ENCODE data around the gene VGLL4.

The VGLL4 gene

GRCh38 chr3:11653298-11654055, 9.8 kb upstream of the VGLL4 start:
- DNase-seq (ENCODE audit: low read depth in 2 of 2), result no peak

GRCh38 chr3:11651900-11652299, 8.2 kb upstream of the VGLL4 start:
- no peak for DNase-seq (ENCODE audit: low read depth in 2 of 2)

DNA sequence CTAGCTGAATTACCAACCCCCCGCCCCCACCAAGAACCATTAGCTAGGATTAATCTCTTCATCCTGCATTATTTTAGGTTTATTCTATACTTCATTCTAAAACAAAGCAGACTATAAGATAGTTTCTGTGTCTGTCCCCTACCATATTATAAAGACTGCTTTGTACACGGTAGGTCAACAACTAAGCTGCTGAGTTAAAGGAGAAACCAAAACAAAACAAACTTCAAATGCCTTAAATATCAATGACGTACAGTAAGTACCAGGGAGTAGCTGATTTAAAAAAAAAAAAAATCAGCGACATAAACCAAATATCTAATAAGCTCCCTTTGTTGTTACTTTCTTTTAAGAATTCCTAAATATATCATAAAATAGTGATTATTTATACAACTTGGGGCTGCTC, 7.8 kb upstream of the VGLL4 start:
- DNase-seq (ENCODE audit: low read depth in 2 of 2), result no peak

GRCh38 chr3:11650391-11650790, 6.7 kb upstream of the VGLL4 start:
- DNase-seq (ENCODE audit: low read depth in 2 of 2), result no peak

- DNase-seq (ENCODE audit: low read depth in 2 of 2), result no peak
Measured at GRCh38 chr3:11648735-11649134, 5.0 kb upstream of the VGLL4 start.

DNA sequence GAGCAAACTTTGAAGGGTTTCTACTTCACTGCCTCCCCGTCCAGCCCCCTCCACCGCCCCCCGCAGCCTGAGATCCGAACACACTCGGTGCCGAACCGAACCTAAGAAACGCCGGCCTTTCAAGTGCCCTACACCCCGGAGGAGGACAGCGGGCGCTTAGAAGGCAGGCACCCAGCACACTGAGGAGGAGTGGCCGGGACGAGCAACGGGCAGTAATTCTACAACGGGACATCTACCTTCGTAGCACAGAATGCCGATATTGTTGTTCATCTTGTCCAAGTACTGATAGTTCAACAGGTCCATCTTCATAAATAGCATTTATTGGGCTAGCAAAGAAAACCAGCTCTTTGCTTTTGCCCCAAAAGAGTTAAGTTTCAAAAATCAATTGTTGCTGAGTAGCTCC, 513 bp downstream of the VGLL4 start:
- DNase-seq (ENCODE audit: low read depth in 2 of 2), result no peak

DNA sequence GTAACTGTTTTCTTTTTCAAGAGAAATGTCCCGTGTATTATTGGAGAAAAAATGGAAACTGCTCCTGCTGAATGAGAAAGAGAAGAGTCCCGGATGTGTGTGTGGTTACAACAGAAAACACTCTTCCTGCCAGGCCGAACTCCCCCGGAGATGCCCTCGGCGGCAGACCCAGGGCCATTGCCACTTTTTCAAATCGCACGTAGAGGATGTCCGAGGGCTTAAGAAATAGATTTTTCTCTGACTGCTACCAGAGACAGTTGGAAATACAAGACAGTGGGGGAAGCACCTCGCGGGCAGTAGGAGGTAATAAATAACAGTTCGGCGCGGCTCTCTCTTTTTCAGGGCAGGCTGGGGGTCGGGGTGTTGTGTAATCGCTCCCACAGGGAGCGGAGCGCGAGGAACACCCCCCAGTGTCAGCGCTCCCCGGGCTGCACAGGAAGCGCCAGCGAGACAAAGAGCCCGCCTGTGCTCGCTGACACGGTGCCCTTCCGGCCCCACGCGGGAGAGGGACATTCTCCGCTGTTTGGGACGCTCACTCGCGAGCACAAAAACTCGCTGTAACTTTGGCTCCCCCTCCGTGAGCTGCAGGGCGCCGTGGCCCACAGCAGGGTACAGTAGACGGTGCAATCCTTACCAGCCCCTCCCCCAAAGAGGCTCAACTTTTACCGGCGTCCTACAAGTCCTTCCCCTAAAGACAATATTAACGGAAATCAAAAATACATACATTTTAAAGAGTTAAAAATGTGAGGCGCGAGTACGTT, 1.1 kb downstream of the VGLL4 start:
- DNase-seq (ENCODE audit: low read depth in 2 of 2), result peak; percentile 22 to 35

GRCh38 chr3:11641683-11642430, 1.9 kb downstream of the VGLL4 start:
- DNase-seq (ENCODE audit: low read depth in 2 of 2), result no peak

DNA sequence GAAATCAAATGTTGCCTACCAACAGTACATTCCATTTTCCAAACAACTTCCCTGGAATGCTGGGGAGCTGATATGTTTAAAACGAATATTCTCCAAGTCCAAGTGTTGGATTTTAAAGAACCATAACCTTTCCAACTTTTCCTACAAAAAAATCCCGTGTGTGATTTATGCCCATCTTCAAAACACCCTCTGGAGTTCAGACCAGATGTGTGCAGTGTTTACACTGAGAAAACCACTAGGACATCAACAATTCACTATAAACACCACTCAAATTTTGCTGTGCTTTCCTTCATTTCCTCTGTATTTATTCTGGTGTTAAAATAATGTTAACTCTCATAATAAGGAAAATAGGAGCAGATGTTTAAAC, 2.4 kb downstream of the VGLL4 start:
- DNase-seq (ENCODE audit: low read depth in 2 of 2), result no peak

GRCh38 chr3:11640009-11640673, 3.6 kb downstream of the VGLL4 start:
- DNase-seq (ENCODE audit: low read depth in 2 of 2), result no peak

- no peak for DNase-seq (ENCODE audit: low read depth in 2 of 2)
Measured at GRCh38 chr3:11638495-11639358, 5.0 kb downstream of the VGLL4 start.

DNA sequence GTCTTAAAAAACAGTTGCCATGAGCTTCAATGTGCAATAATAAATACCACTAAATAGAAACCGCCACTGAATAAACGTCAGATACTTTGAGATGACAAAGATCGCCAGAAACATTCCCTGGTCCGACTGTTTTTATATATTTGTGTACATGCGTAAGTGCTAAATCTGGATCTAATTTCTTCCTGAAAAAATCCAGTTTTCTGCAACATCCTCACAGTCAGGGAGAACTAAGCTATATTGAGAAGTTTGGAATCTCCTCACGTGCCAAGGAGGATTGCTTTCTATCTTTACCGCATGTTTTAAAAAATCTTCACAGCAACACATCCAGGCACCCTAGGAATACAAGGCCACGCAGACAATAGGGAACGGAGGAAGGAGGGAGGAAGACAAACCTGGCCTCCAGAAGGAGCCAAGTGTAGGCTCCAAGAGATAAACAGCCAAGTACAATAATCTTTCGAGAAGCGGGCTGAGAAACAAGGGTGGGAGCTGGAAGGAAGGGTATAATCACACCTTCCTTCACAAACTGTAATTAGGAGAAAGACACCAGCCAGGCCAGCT, 5.7 kb downstream of the VGLL4 start:
- DNase-seq (ENCODE audit: low read depth in 2 of 2), result no peak

DNA sequence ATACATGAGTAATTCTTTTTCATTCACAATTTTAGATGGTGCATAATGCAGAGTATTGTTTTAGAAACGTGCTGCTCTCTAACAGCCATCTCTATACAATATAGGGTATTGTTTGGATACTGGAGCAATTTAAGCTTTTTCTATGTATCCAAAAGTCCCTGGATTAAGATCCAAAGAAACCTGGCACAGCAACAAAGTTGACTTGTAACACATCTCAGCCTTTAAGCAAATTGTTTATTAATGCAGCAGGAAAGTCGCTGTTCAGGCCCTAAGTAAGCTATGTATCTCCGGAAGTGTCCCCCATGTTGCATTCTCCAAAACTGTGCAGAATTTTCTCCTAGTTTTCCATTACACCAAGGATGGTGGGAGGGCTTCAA, 7.3 kb downstream of the VGLL4 start:
- no peak for DNase-seq (ENCODE audit: low read depth in 2 of 2)

DNA sequence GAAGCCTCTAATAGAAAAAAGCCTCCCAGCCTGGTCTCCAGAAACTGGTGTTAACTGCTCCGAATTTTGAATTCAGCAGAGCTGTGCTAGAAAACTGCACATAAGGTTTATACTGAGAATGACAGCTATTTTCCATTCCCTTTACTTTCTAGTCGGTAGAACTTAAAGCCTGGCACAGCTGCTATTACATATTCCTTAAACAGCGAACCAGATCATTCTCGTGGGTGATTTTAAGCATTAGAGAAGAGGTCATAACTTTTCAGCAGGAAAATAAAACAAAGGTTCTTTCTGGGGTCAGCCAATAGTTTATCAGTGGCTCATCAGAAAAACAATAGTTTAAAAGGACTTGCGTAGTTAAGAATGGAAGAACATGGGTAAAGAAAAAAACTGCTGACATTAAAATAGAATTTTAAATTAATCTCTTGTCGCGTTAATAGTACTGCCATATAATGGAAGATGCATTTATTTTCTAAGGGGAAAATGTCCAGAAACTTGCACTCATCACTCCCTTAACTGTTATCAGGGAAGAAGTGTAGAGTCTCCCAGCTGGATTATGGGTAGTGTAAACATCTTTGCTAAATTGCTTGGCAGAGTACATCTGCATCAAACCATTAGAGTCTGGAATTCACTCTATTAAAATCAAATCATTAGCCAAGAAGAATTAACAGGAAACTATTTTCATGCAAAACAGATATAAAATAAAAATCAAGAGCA, 7.9 kb downstream of the VGLL4 start:
- no peak for DNase-seq (ENCODE audit: low read depth in 2 of 2)

DNA sequence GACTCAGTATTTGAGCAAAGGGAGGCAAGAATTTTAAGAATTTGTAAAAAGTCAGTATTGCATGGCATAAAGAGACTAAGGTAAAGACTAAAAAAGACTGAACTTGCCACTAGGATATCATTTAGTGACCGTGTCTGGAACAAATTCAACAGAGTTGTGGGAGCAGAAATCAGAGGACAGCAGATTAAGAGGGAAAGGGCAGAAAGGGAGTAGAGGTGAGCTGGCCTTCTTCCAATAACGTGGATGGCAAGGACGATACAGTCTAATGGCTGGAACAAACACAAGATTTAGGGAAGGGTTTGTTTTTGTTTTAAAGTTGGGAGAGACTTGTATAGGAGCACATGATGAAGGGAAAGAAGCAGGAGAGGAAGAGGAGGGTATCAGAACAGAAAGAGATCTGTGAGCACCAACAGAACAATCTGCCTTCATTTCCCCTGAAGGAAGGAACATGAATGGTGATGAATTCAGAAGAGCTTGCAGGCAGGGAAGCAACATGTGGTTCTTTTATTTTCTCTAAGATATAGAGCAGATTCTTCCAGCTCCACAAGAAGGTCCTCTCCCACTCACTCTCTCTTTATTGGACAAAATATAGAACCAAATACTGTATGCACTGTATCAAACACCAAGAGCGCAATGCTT, 8.6 kb downstream of the VGLL4 start:
- DNase-seq (ENCODE audit: low read depth in 2 of 2), result no peak

DNA sequence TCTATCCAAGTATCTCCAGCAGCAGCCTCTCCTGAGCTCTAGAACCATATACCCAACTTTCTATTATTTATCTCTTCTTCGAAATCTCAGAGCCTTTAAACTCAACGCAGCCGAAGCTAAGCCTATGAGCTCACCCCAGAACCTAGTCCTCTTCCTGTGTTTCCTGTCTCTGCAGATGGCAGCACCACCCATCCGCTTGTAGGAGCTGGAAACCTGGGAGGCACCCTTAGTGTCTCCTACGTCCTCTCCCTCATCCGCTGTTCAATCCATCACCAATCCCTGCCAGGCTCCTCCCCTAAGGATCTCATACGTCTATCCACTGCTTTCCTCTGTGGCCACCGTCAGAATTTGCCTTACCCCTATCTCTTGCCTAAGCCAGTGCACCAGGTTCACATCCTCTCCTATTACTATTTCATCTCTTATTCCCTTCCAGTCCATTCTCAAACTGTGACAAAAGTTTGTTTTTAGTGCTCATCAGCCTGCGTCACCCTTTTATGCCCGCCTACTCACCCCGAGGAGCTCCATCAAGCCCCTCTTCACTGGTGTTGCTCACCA, 9.6 kb downstream of the VGLL4 start:
- no peak for DNase-seq (ENCODE audit: low read depth in 2 of 2)

DNA sequence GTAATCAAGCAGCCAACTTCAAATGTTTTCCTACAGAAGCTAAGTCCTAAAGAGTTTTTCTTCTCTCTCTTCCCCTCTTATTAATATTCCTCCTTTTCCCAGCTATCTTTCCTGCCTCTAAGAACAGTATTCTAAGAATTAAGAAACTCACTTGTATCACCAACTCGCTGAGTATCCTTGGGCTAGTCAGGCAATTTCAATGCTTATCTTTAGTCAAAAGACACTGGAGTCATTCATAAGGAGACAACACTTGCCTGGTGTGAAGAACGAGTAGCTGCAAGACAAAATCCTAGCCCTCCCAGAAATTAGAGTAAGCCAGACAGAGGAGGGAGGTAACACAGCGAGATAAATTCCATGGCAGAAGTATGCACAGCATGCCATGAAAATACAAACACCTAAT, 10.7 kb downstream of the VGLL4 start:
- no peak for DNase-seq (ENCODE audit: low read depth in 2 of 2)

DNA sequence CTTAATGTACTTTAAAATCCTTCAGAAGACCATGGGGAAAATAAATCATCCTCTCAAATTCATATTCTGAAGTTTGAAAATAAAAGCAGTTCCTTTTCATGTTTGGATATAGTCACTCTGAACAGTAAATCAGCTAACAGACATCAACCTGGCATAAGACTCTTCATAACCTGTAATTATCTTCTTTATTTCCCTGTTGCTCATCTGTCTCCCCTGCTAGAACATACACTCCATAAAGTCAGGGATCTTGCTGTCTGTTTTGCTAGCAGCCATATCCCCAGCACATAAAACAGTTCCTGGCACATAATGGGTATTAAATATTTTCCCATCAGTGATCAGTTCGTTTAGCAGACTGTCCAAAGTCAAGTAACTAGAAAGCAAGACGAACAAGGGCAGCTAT, 11.2 kb downstream of the VGLL4 start:
- no peak for DNase-seq (ENCODE audit: low read depth in 2 of 2)

DNA sequence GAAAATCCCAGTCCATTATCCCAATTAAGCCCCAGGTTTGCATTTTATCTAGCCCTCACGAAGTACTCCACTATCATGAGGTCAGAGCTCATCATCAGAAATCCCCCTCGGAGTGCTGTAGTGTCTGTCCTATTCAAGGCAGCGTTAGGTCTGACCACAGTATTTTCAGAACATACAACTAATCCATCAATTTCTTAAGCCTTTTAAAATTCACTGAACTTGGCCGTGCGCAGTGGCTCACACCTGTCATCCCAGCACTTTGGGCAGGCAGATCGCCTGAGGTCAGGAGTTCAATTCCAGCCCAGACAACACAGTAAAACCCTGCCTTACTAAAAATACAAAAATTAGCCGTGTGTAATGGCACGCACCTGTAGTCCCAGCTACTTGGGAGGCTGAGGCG, 11.9 kb downstream of the VGLL4 start:
- no peak for DNase-seq (ENCODE audit: low read depth in 2 of 2)

DNA sequence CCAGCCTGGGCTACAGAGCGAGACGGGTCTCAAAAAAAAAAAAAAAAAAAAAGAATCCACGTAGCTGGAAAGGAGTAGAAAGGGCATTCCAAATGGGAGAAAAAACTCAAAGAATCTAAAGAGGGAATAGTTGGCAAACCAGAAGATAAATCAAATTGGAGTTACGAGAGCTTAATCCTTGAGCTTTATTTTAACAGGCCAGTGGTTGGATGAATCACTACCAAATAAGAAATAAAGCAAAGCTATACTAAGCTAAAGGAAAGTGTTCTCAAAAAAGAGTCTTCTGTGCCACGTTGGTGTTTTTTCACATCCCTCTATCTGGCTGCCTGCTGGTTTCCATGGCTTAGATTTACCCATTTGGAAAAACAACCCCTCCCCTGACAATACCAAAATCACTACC, 14.0 kb downstream of the VGLL4 start:
- DNase-seq (ENCODE audit: low read depth in 2 of 2), result no peak

All from stimulated activated CD8-positive, alpha-beta memory T cell treated with anti-CD3 and anti-CD28 coated beads, Interleukin-2, amount 100 ng/mL, for 1 hour (primary cell).